Neural crest cell (in vitro differentiated cells): ENCODE measurements around the gene ARHGAP21. TPM values are rescaled to one million over a fixed set of nuclear protein-coding genes. Genes with fewer than 3 reads are reported as not detected.

Source experiments
- DNase-seq: peaks from one replicate; pipeline ENCODE4 v3.0.0; 2021; ENCODE audit warnings: low read depth, mixed read lengths, low spot score
- H3K27ac Mint-ChIP-seq: one replicate; pipeline ENCODE4 v1.8.0; 2021; ENCODE audit warnings: mild to moderate bottlenecking, mixed read lengths; ENCODE audit not compliant: unreplicated experiment
- H3K27me3 Mint-ChIP-seq: 2 replicates; pipeline ENCODE4 v1.8.0; 2021; ENCODE audit warnings: low read depth, mild to moderate bottlenecking, mixed read lengths
- H3K36me3 Mint-ChIP-seq: 2 replicates; pipeline ENCODE4 v1.8.0; 2021; ENCODE audit warnings: low read depth, mild to moderate bottlenecking, mixed read lengths
- H3K4me1 Mint-ChIP-seq: 2 replicates; pipeline ENCODE4 v1.8.0; 2021; ENCODE audit warnings: mixed read lengths
- H3K4me3 Mint-ChIP-seq: one replicate; pipeline ENCODE4 v1.8.0; 2021; ENCODE audit warnings: mild to moderate bottlenecking, mixed read lengths
- H3K9me3 Mint-ChIP-seq: 2 replicates; pipeline ENCODE4 v1.8.0; 2021; ENCODE audit warnings: mixed read lengths
- total RNA-seq: library from RNA; stranded (reverse); gene quantifications from 2 replicates; pipeline ENCODE4 v1.2.1, GENCODE V29; 2021
- TF ChIP-seq, protein P1 (sequence below): fragments of 200-600 bp; sonication (generic); conservative IDR thresholded peaks from 2 replicates; pipeline ENCODE4 v1.5.0; 2021; ENCODE audit warnings: antibody characterized with exemption, mild to moderate bottlenecking

ARHGAP21 gene
- total RNA-seq, 1 donor from 2014 or later: 108 TPM

- Mint-ChIP-seq H3K9me3 (no peaks in the 10 kb centered on the region), H3K4me1 (no peaks in the 10 kb centered on the region), H3K4me3 (no peak overlapping the region), H3K27me3 (no peaks in the 10 kb centered on the region), H3K36me3 (peaks cover 20% of the 10 kb centered on the region), H3K27ac (no peak overlapping the region)
- TF ChIP-seq, protein P1, sequence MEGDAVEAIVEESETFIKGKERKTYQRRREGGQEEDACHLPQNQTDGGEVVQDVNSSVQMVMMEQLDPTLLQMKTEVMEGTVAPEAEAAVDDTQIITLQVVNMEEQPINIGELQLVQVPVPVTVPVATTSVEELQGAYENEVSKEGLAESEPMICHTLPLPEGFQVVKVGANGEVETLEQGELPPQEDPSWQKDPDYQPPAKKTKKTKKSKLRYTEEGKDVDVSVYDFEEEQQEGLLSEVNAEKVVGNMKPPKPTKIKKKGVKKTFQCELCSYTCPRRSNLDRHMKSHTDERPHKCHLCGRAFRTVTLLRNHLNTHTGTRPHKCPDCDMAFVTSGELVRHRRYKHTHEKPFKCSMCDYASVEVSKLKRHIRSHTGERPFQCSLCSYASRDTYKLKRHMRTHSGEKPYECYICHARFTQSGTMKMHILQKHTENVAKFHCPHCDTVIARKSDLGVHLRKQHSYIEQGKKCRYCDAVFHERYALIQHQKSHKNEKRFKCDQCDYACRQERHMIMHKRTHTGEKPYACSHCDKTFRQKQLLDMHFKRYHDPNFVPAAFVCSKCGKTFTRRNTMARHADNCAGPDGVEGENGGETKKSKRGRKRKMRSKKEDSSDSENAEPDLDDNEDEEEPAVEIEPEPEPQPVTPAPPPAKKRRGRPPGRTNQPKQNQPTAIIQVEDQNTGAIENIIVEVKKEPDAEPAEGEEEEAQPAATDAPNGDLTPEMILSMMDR: no peak
- DNase-seq: no peak
Observed at GRCh38 chr10:24596217-24596930, 127.3 kb downstream of the ARHGAP21 start.

DNA sequence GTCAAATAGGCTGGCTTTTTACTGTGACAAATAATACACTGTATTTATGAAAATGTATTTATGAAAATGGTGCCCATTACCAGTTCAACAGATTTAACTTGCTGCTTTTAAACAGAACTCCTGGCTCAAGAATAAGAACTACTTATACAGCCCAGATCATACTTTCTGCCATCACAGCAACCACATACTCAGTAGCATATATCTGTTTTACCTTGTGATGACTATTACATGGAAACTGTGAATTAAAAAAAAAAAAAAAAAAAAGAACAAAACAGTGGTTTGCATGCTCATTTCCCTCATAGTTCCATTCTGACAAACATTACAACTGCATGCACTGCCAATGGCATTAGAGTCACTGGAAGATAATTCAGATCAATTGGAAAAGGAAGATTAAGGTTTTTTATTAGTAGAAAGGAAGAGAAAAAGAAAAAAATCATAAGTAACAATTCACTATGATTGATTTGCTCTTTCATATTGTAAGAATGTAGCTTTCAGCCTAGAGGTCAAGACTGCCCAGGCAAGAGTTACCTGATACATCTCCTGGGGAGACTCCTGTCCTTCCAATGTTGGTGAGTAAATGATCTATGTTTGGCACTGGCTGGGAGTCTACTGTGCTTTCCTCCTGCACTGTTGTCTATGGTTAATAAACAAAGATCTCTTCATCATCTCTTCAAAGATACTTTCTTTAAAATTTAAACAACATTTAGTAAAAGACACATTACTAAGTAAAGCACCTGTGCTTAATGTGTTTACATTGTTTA is 132.8 kb downstream of the ARHGAP21 start:
- no peak overlapping the region for H3K4me3 Mint-ChIP-seq
- no peak overlapping the region for H3K27ac Mint-ChIP-seq
- H3K4me1 Mint-ChIP-seq: no peaks in the 10 kb centered on the region
- DNase-seq: no peak
- TF ChIP-seq, protein P1: no peak
- no peaks in the 10 kb centered on the region for H3K27me3 Mint-ChIP-seq
- H3K9me3 Mint-ChIP-seq: no peaks in the 10 kb centered on the region
- H3K36me3 Mint-ChIP-seq: peaks cover 14% of the 10 kb centered on the region

DNA sequence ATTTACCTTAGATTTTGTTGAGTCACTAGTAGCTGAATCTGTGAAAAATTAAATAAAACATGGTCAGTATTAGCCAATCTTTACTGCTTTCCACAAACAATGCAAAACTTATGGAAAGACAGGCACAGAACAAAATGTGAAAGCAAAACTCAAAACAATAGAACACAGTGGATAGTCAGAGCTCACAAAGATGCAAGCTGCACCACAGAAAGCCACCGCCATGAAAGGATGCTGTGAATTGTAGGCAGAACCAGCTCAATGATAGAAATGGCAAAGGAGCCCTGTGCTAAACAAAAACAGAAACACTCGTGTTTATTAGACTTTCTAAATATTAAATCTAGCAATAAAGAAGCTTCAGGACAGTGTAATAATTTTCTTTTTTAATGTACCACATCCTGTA is 134.4 kb downstream of the ARHGAP21 start:
- no peak for DNase-seq
- Mint-ChIP-seq H3K4me1 (no peaks in the 10 kb centered on the region), H3K27me3 (no peaks in the 10 kb centered on the region), H3K4me3 (no peak overlapping the region), H3K9me3 (no peaks in the 10 kb centered on the region), H3K36me3 (peaks cover 24% of the 10 kb centered on the region), H3K27ac (no peak overlapping the region)
- TF ChIP-seq, protein P1: no peak

GRCh38 chr10:24579906-24580305 is 143.8 kb downstream of the ARHGAP21 start:
- TF ChIP-seq, protein P1: no peak
- Mint-ChIP-seq H3K36me3 (peaks cover 10% of the 10 kb centered on the region), H3K4me3 (no peak overlapping the region), H3K27me3 (no peaks in the 10 kb centered on the region), H3K27ac (no peak overlapping the region), H3K4me1 (peaks cover 9% of the 10 kb centered on the region), H3K9me3 (no peaks in the 10 kb centered on the region)
- no peak for DNase-seq

DNA sequence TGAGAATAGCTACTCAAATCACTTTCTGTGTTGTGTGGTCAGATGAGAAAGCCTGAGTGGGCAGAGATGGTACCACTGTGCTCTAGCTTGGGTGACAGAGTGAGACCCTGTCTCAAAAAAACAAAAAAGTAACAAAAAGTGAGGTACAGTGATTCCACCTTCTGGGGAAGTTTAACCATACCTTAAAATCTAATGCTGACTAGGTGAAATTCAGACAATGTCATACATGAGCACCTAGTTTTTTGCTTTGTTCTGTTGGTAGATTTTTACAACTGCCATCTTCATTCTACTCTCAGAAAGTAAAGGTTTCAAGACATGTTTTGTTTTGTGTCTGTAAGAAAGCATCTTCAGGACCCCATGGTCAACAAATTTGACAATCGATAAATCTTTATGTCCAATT is 144.2 kb downstream of the ARHGAP21 start:
- H3K4me3 Mint-ChIP-seq: no peak overlapping the region

More for the DNA sequence above, 144.2 kb downstream of the ARHGAP21 start:
- Mint-ChIP-seq H3K27ac (no peak overlapping the region), H3K36me3 (peaks cover 8% of the 10 kb centered on the region), H3K9me3 (no peaks in the 10 kb centered on the region), H3K27me3 (no peaks in the 10 kb centered on the region), H3K4me1 (peaks cover 9% of the 10 kb centered on the region)
- no peak for DNase-seq
- TF ChIP-seq, protein P1: no peak
